OCI-LY7 (cell line): Measurements from ENCODE around the gene COL4A1. TPM values are rescaled to one million over a fixed set of nuclear protein-coding genes. Genes with fewer than 3 reads are reported as not detected.

ENCODE experiments used
- BruUV-seq: library from RNA; stranded (reverse); fragments of 400-500 nt; replicated peaks from 2 replicates; lab custom pipeline; 2021; lab: Mats Ljungman, UMichigan
- CTCF ChIA-PET: fragments of 300-600 bp; sonication (Branson Sonifier 250); formaldehyde crosslinking; loops from one replicate; lab custom pipeline; 2022; ENCODE audit warnings: antibody characterized with exemption; ENCODE audit not compliant: unreplicated experiment; lab: Charles Lee
- POLR2A ChIA-PET: fragments of 300-600 bp; sonication (Branson Sonifier 250); formaldehyde crosslinking; loops from one replicate; lab custom pipeline; 2022; ENCODE audit warnings: antibody characterized with exemption; lab: Charles Lee
- DNase-seq: peaks from one replicate; pipeline ENCODE4 v3.0.0-alpha.2; 2015; ENCODE audit warnings: low spot score
- H2AFZ ChIP-seq: fragments of 200-600 bp; sonication (generic), shearing (Covaris generic); 2 replicates; pipeline ENCODE4 v1.6.1; 2014; ENCODE audit warnings: mild to moderate bottlenecking, antibody characterized with exemption, low read length, moderate library complexity
- H3K27ac ChIP-seq: fragments of 200-600 bp; sonication (generic); 2 replicates; pipeline ENCODE4 v1.5.1; 2014; ENCODE audit warnings: mixed run types, low read depth, mild to moderate bottlenecking, moderate library complexity, low read length, inconsistent platforms; ENCODE audit not compliant: poor library complexity, severe bottlenecking
- H3K36me3 ChIP-seq: fragments of 200-600 bp; sonication (generic); 2 replicates; pipeline ENCODE4 v1.6.1; 2014; ENCODE audit warnings: mild to moderate bottlenecking, antibody characterized with exemption, low read length, moderate library complexity, mixed read lengths; ENCODE audit not compliant: insufficient read depth
- H3K4me1 ChIP-seq: fragments of 200-600 bp; sonication (generic); 2 replicates; pipeline ENCODE4 v1.5.1; 2014; ENCODE audit warnings: mild to moderate bottlenecking, low read length; ENCODE audit not compliant: insufficient read depth, poor library complexity, severe bottlenecking
- H3K4me2 ChIP-seq: fragments of 200-600 bp; sonication (generic); 2 replicates; pipeline ENCODE4 v1.6.1; 2014; ENCODE audit warnings: mild to moderate bottlenecking, low read length
- H3K4me3 ChIP-seq: fragments of 200-600 bp; sonication (generic); 2 replicates; pipeline ENCODE4 v1.5.1; 2014; ENCODE audit warnings: mild to moderate bottlenecking, low read depth, low read length; ENCODE audit not compliant: poor library complexity, severe bottlenecking
- H3K79me2 ChIP-seq: fragments of 200-600 bp; sonication (generic); 2 replicates; pipeline ENCODE4 v1.6.1; 2016; ENCODE audit warnings: low read depth, mild to moderate bottlenecking, low read length, moderate library complexity, mixed read lengths; ENCODE audit not compliant: insufficient read depth
- H3K9me2 ChIP-seq: fragments of 200-600 bp; sonication (generic); 2 replicates; pipeline ENCODE4 v1.6.1; 2016; ENCODE audit warnings: mild to moderate bottlenecking, low read length, mixed read lengths; ENCODE audit not compliant: insufficient read depth
- H3K9me3 ChIP-seq: fragments of 200-600 bp; sonication (generic); 2 replicates; pipeline ENCODE4 v1.6.1; 2014; ENCODE audit warnings: mild to moderate bottlenecking, mixed run types, low read length, mixed read lengths
- H4K20me1 ChIP-seq: fragments of 200-600 bp; sonication (generic); 2 replicates; pipeline ENCODE4 v1.6.1; 2014; ENCODE audit warnings: mild to moderate bottlenecking, antibody characterized with exemption, low read length, moderate library complexity, mixed read lengths; ENCODE audit not compliant: insufficient read depth
- EZH2phosphoT487 ChIP-seq: fragments of 200-600 bp; sonication (generic); IDR thresholded peaks from 2 replicates; pipeline ENCODE4 v1.6.1; 2018; ENCODE audit warnings: low read depth, borderline replicate concordance, mild to moderate bottlenecking, mixed run types, antibody characterized with exemption, low read length, moderate library complexity, mixed read lengths
- intact Hi-C: fragments of 100-400 bp; cut with micrococcal nuclease; formaldehyde crosslinking; loops from one replicate; pipeline ENCODE4 v1.10.0; 2022; ENCODE audit not compliant: unreplicated experiment
- total RNA-seq, 2 experiments: library from RNA; depleted of rRNA in 1 of 2; stranded (reverse); fragments of >200 nt in 1 of 2; shearing (Covaris generic) in 1 of 2; gene quantifications; 2 replicates each; pipeline ENCODE4 v1.2.3, GENCODE V29; 2014 to 2022
- TF ChIP-seq, protein P1 (sequence below): fragments of 200-600 bp; sonication (generic); conservative IDR thresholded peaks from 2 replicates; pipeline ENCODE4 v1.5.1; 2014; ENCODE audit warnings: mild to moderate bottlenecking, antibody characterized with exemption, low read length, moderate library complexity, mixed read lengths

COL4A1 gene
- total RNA-seq, 2 experiments from 2014 or later: 0.06 TPM; not detected in 1

DNA sequence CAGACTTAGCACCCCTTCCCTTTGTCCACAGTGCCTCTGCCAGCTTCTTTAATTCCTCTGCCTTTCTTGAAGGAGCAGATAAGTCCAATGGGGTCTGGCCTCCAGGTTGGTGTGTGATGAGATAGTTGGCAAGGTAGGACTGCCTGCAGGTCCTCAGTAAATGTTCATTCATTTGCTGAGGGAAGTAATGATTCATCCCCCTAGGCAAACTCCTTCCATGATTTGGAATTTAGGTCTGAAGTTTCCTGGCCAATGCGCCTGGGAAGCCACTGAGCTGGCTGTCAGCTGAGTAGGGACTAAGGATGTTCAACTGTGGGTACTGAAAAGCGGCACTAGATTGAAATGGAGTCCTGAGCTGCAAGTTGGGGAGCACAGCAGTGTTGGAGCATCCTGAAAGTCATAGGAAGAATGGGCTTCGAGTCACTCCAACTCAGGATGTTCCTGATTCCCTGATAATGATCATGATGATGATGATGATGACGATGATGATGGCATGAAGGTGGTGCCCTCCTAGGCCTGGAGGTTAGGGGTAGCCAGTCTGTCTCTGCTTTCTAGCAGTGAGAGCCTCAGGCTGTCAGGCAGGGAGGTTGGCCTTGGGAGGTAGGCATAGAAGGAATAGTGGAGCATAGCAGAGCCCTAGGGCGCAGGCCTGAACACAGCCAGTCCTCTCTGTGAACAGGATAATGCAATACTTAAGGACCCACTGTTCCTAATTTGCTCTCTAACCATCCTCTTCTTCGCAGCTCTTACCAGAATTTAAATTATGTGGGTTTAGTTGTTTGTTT is 44.9 kb upstream of the COL4A1 start:
- intact Hi-C loops: no loop called here
- H3K27ac ChIP-seq: no peak overlapping the region
- H2AFZ ChIP-seq: no peak overlapping the region
- CTCF ChIA-PET: no interaction called here
- no peak for TF ChIP-seq EZH2phosphoT487
- TF ChIP-seq, protein P1, sequence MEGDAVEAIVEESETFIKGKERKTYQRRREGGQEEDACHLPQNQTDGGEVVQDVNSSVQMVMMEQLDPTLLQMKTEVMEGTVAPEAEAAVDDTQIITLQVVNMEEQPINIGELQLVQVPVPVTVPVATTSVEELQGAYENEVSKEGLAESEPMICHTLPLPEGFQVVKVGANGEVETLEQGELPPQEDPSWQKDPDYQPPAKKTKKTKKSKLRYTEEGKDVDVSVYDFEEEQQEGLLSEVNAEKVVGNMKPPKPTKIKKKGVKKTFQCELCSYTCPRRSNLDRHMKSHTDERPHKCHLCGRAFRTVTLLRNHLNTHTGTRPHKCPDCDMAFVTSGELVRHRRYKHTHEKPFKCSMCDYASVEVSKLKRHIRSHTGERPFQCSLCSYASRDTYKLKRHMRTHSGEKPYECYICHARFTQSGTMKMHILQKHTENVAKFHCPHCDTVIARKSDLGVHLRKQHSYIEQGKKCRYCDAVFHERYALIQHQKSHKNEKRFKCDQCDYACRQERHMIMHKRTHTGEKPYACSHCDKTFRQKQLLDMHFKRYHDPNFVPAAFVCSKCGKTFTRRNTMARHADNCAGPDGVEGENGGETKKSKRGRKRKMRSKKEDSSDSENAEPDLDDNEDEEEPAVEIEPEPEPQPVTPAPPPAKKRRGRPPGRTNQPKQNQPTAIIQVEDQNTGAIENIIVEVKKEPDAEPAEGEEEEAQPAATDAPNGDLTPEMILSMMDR: no peak
- POLR2A ChIA-PET: no interaction called here
- BruUV-seq: no TSS peak
- no peak overlapping the region for H3K4me2 ChIP-seq
- no peak for DNase-seq
- no peak overlapping the region for H3K4me3 ChIP-seq
- H3K79me2 ChIP-seq: no peaks in the 10 kb centered on the region
- no peaks in the 10 kb centered on the region for H3K36me3 ChIP-seq
- H3K9me2 ChIP-seq: no peaks in the 10 kb centered on the region
- H3K4me1 ChIP-seq: no peaks in the 10 kb centered on the region
- no peaks in the 10 kb centered on the region for H3K9me3 ChIP-seq
- no peaks in the 10 kb centered on the region for H4K20me1 ChIP-seq

DNA sequence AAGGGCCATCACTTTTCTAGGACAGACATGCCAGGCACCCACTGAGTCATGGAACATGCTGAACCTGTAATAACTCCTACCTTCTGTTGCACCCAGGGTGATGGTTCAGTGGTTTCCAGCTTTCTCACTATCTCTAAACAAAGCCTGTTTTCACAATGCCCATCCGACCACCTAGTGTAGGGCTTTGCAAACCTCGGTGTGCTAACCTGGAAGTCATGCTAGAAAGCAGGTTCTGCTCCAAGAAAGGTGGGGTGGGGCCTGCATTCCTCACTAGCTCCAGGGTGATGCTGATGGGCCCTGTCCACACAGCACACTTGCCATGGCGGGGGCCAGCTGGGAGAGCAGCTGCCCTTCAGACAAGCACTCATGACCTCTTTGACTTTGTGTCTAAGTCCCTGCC is 43.6 kb upstream of the COL4A1 start:
- TF ChIP-seq, protein P1: no peak

DNA sequence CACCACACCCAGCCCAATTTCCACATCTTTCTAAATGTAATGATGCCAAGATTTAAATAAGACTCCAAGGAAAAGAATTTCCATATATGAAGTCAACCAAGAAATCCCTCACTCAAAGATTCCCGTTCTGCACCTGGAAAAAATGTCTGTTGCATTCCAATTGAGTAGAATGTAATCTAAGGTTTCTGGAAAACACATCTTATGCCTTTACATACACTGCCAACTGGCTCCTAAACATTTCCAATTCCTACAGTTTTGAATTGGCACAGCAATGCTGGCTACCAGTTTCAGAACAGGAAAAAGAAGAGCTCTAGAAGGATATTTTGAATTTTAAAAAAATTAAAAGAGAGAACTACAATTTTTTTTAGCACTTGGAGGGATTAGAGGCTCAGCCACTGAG is 43.1 kb upstream of the COL4A1 start:
- H3K4me1 ChIP-seq: no peaks in the 10 kb centered on the region
- no peak overlapping the region for H2AFZ ChIP-seq
- intact Hi-C loops: no loop called here
- CTCF ChIA-PET: no interaction called here
- POLR2A ChIA-PET: no interaction called here
- no peak overlapping the region for H3K4me3 ChIP-seq
- H3K27ac ChIP-seq: no peak overlapping the region
- H3K4me2 ChIP-seq: no peak overlapping the region
- H3K9me2 ChIP-seq: no peaks in the 10 kb centered on the region
- no peak for DNase-seq
- TF ChIP-seq EZH2phosphoT487: no peak
- TF ChIP-seq, protein P1: no peak
- no peaks in the 10 kb centered on the region for H3K36me3 ChIP-seq
- H3K9me3 ChIP-seq: no peaks in the 10 kb centered on the region
- no peaks in the 10 kb centered on the region for H3K79me2 ChIP-seq
- H4K20me1 ChIP-seq: no peaks in the 10 kb centered on the region
- BruUV-seq: no TSS peak

More for the DNA sequence above, 43.6 kb upstream of the COL4A1 start:
- H3K9me3 ChIP-seq: no peaks in the 10 kb centered on the region
- ChIA-PET CTCF (no interaction called here), POLR2A (no interaction called here)
- H3K9me2 ChIP-seq: no peaks in the 10 kb centered on the region
- H3K27ac ChIP-seq: no peak overlapping the region
- no peaks in the 10 kb centered on the region for H3K4me1 ChIP-seq
- no peaks in the 10 kb centered on the region for H4K20me1 ChIP-seq
- DNase-seq: no peak
- no peaks in the 10 kb centered on the region for H3K79me2 ChIP-seq
- H3K4me3 ChIP-seq: no peak overlapping the region
- intact Hi-C loops: no loop called here
- H3K4me2 ChIP-seq: no peak overlapping the region
- H2AFZ ChIP-seq: no peak overlapping the region
- BruUV-seq: no TSS peak
- H3K36me3 ChIP-seq: no peaks in the 10 kb centered on the region
